Stimulated activated CD4-positive, alpha-beta T cell treated with anti-CD3 and anti-CD28 coated beads, Interleukin-1b, Interleukin-23, amount 100 ng/mL, for 1 hour (primary cell): Measurements from ENCODE around the gene MEF2D.
A peak's percentile ranks its signal among the peaks of the same experiment; 100 is the strongest.

Experiments
- DNase-seq, 2 donors: peaks; one replicate each; pipeline ENCODE4 v3.0.0-alpha.2; 2020; ENCODE audit warnings: low read depth in 2 of 2

MEF2D gene

GRCh38 chr1:156488566-156489165 is 11.9 kb downstream of the MEF2D start:
- no peak for DNase-seq

DNA sequence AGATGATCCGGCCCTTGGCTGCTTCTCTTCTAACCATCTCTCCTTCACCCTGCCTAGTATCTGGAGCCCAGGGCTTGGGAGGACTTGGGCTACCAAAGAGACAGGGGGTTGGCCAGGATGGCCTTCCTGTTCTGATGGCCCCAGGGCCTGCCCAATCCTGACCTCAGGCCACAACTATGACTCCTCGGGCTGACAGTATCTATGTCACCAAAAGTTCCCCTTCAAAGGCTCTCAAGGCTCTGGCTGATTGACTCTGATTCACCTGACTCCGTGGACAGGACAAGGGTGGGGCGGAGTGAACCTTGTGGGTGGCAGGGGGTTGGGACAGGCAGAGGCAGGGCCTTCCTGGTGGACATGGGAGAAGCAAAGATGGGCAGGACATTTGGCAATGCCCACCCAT is 12.7 kb downstream of the MEF2D start:
- no peak for DNase-seq

DNA sequence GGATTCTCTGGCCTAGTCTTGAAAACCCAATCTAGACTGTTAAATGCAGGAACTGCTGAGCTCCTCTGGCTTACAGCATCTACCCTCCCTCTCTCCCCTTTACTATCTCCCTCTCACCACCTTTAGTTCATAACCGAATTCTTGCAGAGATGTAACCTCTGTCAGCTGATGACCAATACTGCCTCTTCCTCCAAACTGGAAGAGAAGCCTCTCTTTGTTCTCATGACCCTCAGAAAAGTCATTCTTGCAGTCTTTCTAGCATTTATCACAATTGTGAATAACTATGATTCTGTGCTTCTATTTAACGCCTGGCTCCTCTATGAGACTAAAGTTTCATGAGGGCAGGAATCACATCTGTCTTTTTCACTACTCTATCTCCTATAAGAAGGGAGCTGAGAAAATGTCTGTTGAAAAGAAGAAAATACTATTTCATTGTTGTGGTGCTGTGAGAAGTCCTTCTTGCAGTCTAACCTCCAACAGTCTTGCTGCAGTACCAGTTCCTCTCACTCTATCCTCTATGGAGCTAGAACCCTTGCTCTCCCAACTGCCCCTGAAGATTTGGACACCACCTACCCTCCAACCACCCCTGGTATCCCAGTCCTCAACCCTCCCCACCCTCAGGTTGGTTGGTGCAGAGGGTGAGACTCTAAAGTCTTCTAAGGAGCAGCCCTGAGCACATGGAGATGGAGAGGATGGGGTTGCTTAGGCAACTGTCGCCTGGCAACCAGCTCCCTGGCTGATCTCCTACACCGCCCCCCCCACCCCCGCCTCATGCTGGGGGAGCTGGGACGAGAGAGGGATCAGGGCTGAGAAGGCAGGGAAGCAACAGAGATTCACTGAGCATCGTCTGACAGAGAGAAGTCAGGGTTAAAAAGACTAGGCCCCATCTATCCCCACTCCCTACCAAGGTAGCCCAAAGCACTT is 13.9 kb downstream of the MEF2D start:
- no peak for DNase-seq

DNA sequence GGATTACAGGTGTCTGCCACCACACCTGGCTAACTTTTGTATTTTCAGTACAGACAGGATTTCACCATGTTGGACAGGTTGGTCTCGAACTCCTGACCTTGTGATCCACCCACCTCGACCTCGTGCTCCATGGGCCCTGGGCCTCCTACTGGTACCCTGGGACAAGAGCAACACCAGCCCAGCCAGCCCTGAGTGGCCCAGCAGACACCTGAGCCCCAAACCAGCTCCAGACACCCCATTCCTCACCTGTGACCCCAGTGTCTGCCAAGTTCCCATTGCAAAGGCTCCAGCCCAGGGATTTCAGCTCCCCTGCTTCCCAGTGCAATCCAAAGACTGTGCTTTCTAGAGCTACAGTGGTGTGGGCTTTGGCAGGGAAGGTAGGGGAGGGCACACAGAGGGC is 14.6 kb downstream of the MEF2D start:
- no peak for DNase-seq

DNA sequence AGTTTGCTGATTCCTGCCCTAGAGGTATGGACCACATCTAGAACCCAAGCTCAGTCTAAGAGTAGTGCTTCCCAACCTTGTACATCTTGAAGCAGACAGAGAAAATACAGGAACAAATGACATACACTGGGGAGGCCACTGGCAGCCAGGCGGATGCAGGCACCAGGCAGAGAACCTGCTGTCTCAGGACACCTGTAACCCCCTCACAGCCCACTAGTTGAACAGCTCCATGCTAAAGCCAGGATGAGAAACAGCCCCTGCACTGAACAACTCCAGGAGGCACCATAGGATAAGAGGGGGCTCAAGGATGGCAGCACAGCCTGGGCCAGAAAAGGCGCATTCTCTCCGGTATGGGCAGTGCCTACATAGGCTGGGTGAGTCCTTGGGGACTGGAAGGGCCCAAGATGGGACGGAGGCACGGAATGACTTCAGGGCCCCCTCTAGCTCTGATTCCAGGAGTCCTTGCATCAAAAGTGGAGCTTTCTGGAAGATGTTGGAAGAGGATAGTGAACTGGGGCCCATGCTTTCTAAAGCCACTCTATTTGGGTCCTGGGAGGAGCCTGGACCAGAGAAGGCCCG is 16.0 kb downstream of the MEF2D start:
- DNase-seq: no peak

DNA sequence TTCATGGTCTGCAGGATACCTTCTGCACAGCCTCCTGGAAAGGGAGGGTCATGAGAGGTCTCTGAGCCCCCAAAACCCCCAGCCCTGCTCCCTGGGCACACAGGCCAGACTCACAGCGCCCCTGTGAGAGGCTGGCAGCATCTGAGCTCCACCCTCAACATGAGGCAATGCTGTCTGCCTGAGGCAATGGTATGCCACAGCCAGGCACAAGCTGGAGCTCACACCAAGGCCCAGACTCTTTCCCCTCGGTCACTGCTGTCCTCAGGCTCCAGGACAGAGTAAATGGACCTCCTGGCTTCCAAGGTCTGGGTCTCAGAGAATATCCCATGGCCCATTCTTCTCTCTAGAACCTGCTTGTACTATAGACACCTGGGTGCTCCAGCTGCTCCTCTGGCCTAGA is 17.2 kb downstream of the MEF2D start:
- DNase-seq: no peak

DNA sequence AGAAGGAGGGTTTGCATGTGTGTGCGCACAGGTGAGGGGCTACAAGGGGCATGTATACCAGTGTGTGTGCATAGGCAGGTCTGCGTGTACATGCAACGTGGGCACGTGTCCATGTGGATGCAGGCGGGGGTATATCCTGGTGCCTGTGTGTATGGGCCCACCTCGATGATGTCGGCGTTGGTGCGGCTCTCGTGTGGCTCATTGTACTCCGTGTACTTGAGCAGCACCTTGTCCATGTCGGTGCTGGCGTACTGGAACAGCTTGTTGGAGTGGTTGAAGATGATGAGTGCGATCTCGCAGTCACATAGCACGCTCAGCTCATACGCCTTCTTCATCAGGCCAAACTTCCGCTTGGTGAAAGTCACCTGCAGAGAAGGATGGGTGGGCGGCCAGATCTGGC is 18.3 kb downstream of the MEF2D start:
- no peak for DNase-seq

DNA sequence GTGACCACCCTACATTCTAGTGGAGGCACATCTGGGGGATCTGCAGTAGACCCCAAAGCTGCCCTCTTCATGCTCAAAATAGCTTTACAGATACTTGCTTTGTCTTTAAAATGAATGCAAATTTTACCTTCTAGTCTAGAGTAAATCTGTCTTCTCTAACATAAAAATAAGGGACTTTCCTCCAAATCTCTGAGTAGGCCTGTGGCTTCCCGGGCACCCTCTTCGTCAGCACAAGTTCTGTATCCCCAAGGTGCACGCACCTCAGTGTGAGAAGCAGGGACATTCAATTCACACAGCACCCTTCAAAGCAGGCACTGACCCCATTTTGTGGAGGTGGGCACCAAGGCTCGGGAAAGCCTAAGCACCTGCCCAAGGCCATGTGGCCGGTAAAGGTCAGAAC is 19.0 kb downstream of the MEF2D start:
- no peak for DNase-seq

GRCh38 chr1:156480411-156481192 is 20.0 kb downstream of the MEF2D start:
- peak; percentile 47 to 62 for DNase-seq

GRCh38 chr1:156480016-156480370 is 20.6 kb downstream of the MEF2D start:
- no peak for DNase-seq

DNA sequence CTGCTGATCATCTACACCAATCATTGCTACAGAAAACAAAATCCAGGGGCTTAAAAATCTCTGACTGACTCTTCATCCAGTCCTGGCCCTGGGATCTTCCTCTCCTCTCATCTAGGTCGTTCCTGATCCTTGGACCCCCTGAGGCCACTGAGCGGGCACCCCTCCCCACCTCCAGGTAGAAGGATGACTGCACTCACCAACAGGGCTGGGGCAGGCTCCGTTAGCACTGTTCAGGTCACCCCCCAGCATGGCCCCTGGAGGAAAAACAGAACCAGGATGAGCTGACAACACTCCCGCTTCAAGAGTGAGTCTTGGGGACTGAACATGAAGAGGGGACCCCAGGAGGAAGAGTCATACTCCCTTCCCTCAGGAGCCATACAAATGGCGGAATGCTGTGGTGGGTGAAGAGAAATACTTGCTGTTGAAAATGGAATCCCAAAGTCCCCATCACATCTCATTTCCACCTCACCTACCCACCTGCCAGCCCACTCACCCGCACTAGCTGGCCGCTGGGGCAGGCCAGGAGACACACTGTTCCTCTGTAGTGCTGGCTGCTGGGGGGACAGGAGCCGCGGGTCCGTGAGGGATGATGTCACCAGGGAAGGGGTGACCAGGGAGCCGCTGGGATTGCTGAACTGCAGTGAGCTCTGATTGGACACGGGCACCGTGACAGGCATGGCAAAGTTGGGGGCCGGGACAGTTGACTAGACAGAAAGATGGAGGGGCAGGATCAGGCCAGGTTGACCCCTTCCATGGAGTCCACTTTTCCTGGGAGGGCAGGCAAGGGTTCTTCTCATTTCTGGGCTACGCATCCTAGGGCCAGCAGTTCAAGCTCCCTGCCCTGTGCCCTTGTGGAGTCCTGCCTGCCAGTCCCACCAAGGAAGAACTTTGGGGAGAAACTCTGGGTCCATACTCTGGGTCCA is 21.2 kb downstream of the MEF2D start:
- DNase-seq: no peak

DNA sequence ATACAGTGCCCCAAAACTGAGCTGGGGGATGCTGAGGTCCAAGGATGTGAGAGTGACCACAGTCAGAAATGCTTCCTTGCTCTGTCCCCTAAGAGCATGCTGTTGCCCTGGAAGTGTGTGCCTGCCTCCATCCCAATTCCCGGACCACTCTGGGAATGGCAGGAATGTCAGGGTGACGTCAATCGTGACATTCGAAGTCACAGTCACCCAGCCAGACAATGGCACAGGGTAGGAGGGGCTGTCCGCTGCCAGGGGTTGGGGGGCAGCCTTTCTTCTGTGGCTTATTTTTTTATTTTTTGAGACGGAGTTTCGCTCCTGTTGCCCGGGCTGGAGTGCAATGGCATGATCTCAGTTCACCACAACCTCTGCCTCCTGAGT is 22.3 kb downstream of the MEF2D start:
- DNase-seq: no peak

- DNase-seq: no peak
These were observed 22.9 kb downstream of the MEF2D start for GRCh38 chr1:156477526-156478249.

GRCh38 chr1:156476501-156477298 is 23.9 kb downstream of the MEF2D start:
- no peak for DNase-seq

DNA sequence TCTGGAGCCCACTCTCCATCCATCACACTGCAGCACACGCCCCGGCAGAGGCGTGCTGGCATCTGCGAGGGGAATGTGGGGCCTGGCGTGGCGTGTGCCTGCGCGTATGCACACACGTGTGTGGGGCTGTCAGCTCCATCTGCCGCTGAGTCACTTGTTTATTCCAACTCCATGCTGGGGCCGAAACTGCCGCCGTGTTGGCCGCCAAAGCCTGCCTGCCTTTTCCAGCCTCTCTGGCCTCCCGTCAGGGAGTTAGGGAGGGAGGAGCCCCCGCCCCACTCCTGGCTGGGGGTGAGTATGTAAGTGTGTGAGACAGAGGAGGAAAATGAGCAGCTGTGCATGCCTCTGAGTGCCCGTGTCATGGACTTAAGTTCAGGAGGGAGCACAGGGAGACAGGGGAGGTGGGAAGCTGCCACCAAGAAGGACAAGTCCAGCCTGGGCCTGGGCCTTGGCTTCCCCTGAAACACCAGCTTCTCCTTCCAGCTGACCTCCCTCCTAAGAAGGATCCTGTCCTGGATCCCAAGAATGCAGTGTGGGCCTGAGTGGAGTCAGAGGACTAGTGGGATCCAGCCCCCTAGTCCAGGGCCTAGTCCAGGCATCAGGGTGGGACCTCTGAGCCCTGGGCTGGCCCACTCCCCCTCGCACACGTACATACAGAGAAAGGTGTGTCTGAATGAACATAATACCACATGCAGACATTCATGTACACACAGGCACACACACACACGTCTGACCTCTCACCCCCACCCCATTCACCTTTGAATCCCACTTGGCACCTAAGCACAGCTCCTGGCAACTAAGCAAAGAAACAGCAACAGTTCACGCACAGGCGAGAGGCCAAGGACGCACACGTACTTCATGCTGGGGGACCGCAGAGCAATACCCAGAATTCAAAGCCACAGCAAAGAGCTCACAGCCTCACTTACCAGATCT is 24.7 kb downstream of the MEF2D start:
- no peak for DNase-seq

- DNase-seq: no peak
These were observed 25.6 kb downstream of the MEF2D start for GRCh38 chr1:156474966-156475365.

DNA sequence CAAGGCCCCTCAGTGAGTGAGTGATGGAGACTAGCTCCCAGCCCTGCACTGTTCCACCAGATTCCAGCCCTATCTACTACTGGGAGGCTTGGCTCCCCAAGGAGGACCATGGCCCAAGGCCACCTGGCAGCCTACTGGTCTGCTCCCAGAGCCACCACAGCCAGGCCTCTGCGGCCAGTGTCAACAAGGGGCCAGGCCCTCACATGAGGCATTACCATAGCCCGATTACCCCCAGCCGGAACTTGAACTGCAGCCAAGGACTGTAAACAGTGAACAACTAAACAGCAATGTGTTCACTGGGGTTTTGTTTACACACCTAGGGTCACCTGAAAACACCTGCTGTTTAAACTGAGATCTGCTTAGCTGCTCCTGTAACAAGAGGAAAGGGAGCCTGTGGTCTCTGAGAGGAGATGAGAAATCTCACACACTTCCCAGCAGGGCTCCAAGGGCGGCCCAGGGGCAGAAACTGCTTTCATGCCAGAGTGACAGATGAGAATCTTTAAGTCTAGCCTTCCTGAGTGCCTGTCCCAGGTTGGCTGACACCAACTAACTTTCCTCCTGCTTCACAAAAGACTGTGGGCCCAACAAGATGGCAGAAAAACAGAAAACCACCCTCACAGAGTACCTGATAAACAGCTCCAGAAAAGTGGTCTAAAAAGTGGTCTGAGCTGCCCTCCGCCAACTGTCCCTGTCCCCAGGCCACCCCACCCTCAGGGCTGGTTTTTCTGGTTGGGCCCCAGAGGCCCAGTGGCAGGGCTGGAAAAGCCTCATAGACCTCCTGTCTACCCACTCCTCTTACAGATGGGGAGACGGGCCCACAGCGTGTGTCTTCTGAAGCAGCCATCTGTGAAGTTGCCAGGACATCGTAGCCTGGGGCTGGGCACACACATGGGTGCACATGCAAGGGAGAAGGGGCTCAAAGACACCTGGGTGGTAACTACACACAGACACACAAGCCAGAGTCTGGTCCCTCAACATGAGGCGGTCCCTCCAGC is 28.8 kb downstream of the MEF2D start:
- no peak for DNase-seq
